KMS-11 (cell line): ENCODE measurements around the gene L1CAM.

ENCODE experiments used
- H2AFZ ChIP-seq: fragments of 200-600 bp; sonication (generic); 2 replicates; pipeline ENCODE4 v1.6.1; 2016; ENCODE audit warnings: antibody characterized with exemption, mixed run types, low read depth
- H3K27ac ChIP-seq: fragments of 200-600 bp; sonication (generic); 2 replicates; pipeline ENCODE4 v1.6.1; 2016; ENCODE audit warnings: mild to moderate bottlenecking, mixed run types
- H3K27me3 ChIP-seq: fragments of 200-600 bp; sonication (generic); 2 replicates; pipeline ENCODE4 v1.6.1; 2017; ENCODE audit warnings: mild to moderate bottlenecking, low read depth, mixed run types, moderate library complexity; ENCODE audit not compliant: insufficient read depth
- H3K36me3 ChIP-seq: fragments of 200-600 bp; sonication (generic); 2 replicates; pipeline ENCODE4 v1.6.1; 2017; ENCODE audit warnings: mild to moderate bottlenecking, mixed run types; ENCODE audit not compliant: insufficient read depth
- H3K4me1 ChIP-seq: fragments of 200-600 bp; sonication (generic); 2 replicates; pipeline ENCODE4 v1.6.1; 2016; ENCODE audit warnings: mild to moderate bottlenecking, low read depth, mixed run types; ENCODE audit not compliant: poor library complexity, severe bottlenecking
- H3K4me2 ChIP-seq: fragments of 200-600 bp; sonication (generic); 2 replicates; pipeline ENCODE4 v1.7.0; 2016; ENCODE audit warnings: mild to moderate bottlenecking, mixed run types
- H3K4me3 ChIP-seq: fragments of 200-600 bp; sonication (generic); IDR thresholded peaks from 2 replicates; pipeline ENCODE4 v1.6.1; 2017; ENCODE audit warnings: low read depth, low read length, mixed read lengths; ENCODE audit not compliant: insufficient read depth
- H3K79me2 ChIP-seq: fragments of 200-600 bp; sonication (generic); 2 replicates; pipeline ENCODE4 v1.6.1; 2016; ENCODE audit warnings: low read depth, mixed run types; ENCODE audit not compliant: insufficient read depth
- H3K9ac ChIP-seq: fragments of 200-600 bp; sonication (generic); 2 replicates; pipeline ENCODE4 v1.6.1; 2016; ENCODE audit warnings: mild to moderate bottlenecking, mixed run types
- H4K20me1 ChIP-seq: fragments of 200-600 bp; sonication (generic); 2 replicates; pipeline ENCODE4 v1.6.1; 2016; ENCODE audit warnings: mild to moderate bottlenecking, mixed run types; ENCODE audit not compliant: insufficient read depth
- CTCF ChIP-seq: fragments of 200-600 bp; sonication (generic); conservative IDR thresholded peaks from 2 replicates; pipeline ENCODE4 v1.6.1; 2017; ENCODE audit warnings: low read depth, mild to moderate bottlenecking, antibody characterized with exemption, low read length, moderate library complexity, mixed read lengths

The L1CAM gene

GRCh38 chrX:153831429-153832150 is 54.4 kb downstream of the L1CAM start:
- Histone ChIP-seq H3K9ac (no peak overlapping the region), H3K4me3 (no peak overlapping the region), H3K4me2 (no peak overlapping the region), H2AFZ (no peak overlapping the region), H3K79me2 (no peaks in the 10 kb centered on the region), H3K27ac (no peak overlapping the region), H3K27me3 (peaks cover 13% of the 10 kb centered on the region; the same call in 1 of the 2 replicates), H3K4me1 (no peaks in the 10 kb centered on the region), H4K20me1 (no peaks in the 10 kb centered on the region), H3K36me3 (no peaks in the 10 kb centered on the region)
- TF ChIP-seq CTCF, result no peak

DNA sequence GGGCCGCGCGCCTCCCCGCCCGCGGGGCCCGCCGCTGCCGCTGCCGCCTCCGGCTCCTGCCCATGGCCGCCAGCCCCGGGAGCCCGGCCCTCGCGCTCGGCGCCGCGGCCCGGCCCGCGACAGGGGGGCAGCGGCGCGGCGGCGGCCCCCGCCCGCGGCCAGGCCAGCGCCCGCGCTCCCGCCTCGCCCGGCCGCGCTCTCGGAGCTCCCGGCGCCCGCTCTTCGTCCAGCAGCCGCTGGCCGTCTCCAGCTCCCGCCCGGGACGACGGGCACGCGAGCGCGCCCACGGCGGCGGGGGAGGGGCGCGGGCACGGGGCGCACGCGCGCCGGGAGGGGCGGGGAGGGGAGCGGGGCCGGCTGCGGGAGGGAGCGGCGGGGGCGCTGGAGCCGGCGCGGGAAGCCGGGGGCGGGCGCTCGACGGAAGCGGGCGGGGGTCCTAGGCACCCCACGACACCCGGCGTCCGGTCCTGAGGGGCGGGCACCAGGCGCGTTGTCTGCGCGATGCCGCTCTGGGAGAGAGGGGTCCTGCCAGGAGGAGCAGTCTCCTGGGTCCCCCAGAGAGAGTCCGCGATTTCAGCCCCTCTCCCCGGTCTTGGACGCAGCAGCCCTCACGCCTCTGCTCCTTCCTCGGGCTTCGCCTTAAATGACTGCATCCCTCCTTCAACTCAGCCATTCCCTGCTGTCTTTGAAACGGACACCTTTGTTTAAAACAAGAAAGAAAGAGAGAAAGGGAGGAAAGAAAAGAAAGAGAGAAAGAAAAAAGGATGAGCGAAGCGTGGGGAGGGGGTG is 55.1 kb downstream of the L1CAM start:
- H3K79me2 ChIP-seq, result no peaks in the 10 kb centered on the region
- H3K27ac ChIP-seq, result no peak overlapping the region
- no peak overlapping the region for H3K9ac ChIP-seq
- no peak overlapping the region for H3K4me2 ChIP-seq
- no peak overlapping the region for H2AFZ ChIP-seq
- H4K20me1 ChIP-seq, result no peaks in the 10 kb centered on the region
- H3K4me3 ChIP-seq, result no peak overlapping the region
- TF ChIP-seq CTCF, result no peak
- H3K36me3 ChIP-seq, result no peaks in the 10 kb centered on the region
- no peaks in the 10 kb centered on the region for H3K4me1 ChIP-seq
- H3K27me3 ChIP-seq, result peaks cover 14% of the 10 kb centered on the region; the same call in 1 of the 2 replicates

- no peak within 1 kb of the TSS for H3K27ac ChIP-seq
- no peaks in the 10 kb centered on the region for H3K4me1 ChIP-seq
- H3K79me2 ChIP-seq, result no peaks in the 10 kb centered on the region
- H3K9ac ChIP-seq, result no peak within 1 kb of the TSS
- H4K20me1 ChIP-seq, result no peaks in the 10 kb centered on the region
- no peak within 1 kb of the TSS for H3K4me3 ChIP-seq
- no peaks in the 10 kb centered on the region for H3K36me3 ChIP-seq
- no peak within 1 kb of the TSS for H2AFZ ChIP-seq
- H3K4me2 ChIP-seq, result no peak within 1 kb of the TSS
- TF ChIP-seq CTCF, result no peak
- H3K27me3 ChIP-seq, result peaks cover 20% of the 10 kb centered on the region; the same call in 1 of the 2 replicates
These were observed 56.0 kb downstream of the L1CAM start, which contains the start of gene PDZD4 for GRCh38 chrX:153829799-153830639. Gene PDZD4, minus strand, starts transcription at chrX:153830544. Its CDS starts 246 bp downstream, at chrX:153830298.

GRCh38 chrX:153829549-153829798 is 56.5 kb downstream of the L1CAM start:
- Histone ChIP-seq H3K9ac (no peak overlapping the region), H3K4me3 (no peak overlapping the region), H3K36me3 (no peaks in the 10 kb centered on the region), H3K4me2 (no peak overlapping the region), H4K20me1 (no peaks in the 10 kb centered on the region), H3K27ac (no peak overlapping the region), H3K27me3 (peaks cover 17% of the 10 kb centered on the region; the same call in 1 of the 2 replicates), H3K79me2 (no peaks in the 10 kb centered on the region), H2AFZ (no peak overlapping the region), H3K4me1 (no peaks in the 10 kb centered on the region)
- no peak for TF ChIP-seq CTCF
